PC-3 (cell line): ENCODE data around the gene SLC4A5. TPM values are rescaled to one million over a fixed set of nuclear protein-coding genes. Genes with fewer than 3 reads are reported as not detected.

Experiments
- ATAC-seq: fragments of 200-7000 bp; cut with Tn5 transposase; 2 replicates; pipeline ENCODE4 v1.9.1; 2020; ENCODE audit warnings: mild to moderate bottlenecking, moderate library complexity
- BruUV-seq: library from RNA; stranded (reverse); fragments of 400-500 nt; replicated peaks from 2 replicates; lab custom pipeline; 2021; lab: Mats Ljungman, UMichigan
- CTCF ChIA-PET: fragments of 300-600 bp; sonication (Branson Sonifier 250); formaldehyde crosslinking; loops from one replicate; lab custom pipeline; 2022; ENCODE audit warnings: antibody characterized with exemption; lab: Charles Lee
- POLR2A ChIA-PET: fragments of 300-600 bp; sonication (Branson Sonifier 250); formaldehyde crosslinking; loops from one replicate; lab custom pipeline; 2022; ENCODE audit warnings: antibody characterized with exemption; ENCODE audit not compliant: unreplicated experiment; lab: Charles Lee
- DNase-seq: peaks from one replicate; pipeline ENCODE4 v3.0.0-alpha.2; 2015
- H2AFZ ChIP-seq: fragments of 300-600 bp; sonication (generic); 2 replicates; pipeline ENCODE4 v1.6.0; 2016; ENCODE audit warnings: antibody characterized with exemption, low read length
- H3F3A ChIP-seq: fragments of 300-600 bp; sonication (generic); one replicate; pipeline ENCODE4 v1.6.0; 2017; ENCODE audit warnings: antibody characterized with exemption, low read length, control low read depth, mild to moderate bottlenecking; ENCODE audit not compliant: unreplicated experiment
- H3K27ac ChIP-seq: fragments of 300-600 bp; sonication (generic); 2 replicates; pipeline ENCODE4 v1.5.1; 2016; ENCODE audit warnings: mild to moderate bottlenecking, low read length
- H3K27me3 ChIP-seq: fragments of 300-600 bp; sonication (generic); 2 replicates; pipeline ENCODE4 v1.6.1; 2016; ENCODE audit warnings: low read length, mixed read lengths
- H3K36me3 ChIP-seq: fragments of 300-600 bp; sonication (generic); 2 replicates; pipeline ENCODE4 v1.6.1; 2016; ENCODE audit warnings: low read depth, mixed run types, low read length, mixed read lengths
- H3K4me1 ChIP-seq: fragments of 300-600 bp; sonication (generic); 2 replicates; pipeline ENCODE4 v1.5.1; 2016; ENCODE audit warnings: low read length; ENCODE audit not compliant: insufficient read depth
- H3K4me2 ChIP-seq: fragments of 300-600 bp; sonication (generic); 2 replicates; pipeline ENCODE4 v1.6.0; 2016; ENCODE audit warnings: low read length
- H3K4me3 ChIP-seq: fragments of 300-600 bp; sonication (generic); 2 replicates; pipeline ENCODE4 v1.5.1; 2016; ENCODE audit warnings: mild to moderate bottlenecking, low read length, mixed read lengths
- H3K79me2 ChIP-seq: fragments of 300-600 bp; sonication (generic); 2 replicates; pipeline ENCODE4 v1.6.1; 2017; ENCODE audit warnings: low read length, mixed read lengths
- H3K9ac ChIP-seq: fragments of 300-600 bp; sonication (generic); 2 replicates; pipeline ENCODE4 v1.6.0; 2016; ENCODE audit warnings: mild to moderate bottlenecking, low read length
- H3K9me2 ChIP-seq: fragments of 300-600 bp; sonication (generic); replicated peaks from 2 replicates; pipeline ENCODE4 v1.6.1; 2016; ENCODE audit warnings: mixed run types, low read length, mixed read lengths
- H3K9me3 ChIP-seq: fragments of 300-600 bp; sonication (generic); 2 replicates; pipeline ENCODE4 v1.6.1; 2016; ENCODE audit warnings: low read length, mixed read lengths
- H4K20me1 ChIP-seq: fragments of 300-600 bp; sonication (generic); 2 replicates; pipeline ENCODE4 v1.6.1; 2016; ENCODE audit warnings: low read length, mixed read lengths
- CTCF ChIP-seq: fragments of 300-600 bp; sonication (generic); conservative IDR thresholded peaks from 2 replicates; pipeline ENCODE4 v1.5.1; 2017; ENCODE audit warnings: antibody characterized with exemption, low read depth, mild to moderate bottlenecking, low read length
- EZH2 ChIP-seq: fragments of 300-600 bp; sonication (generic); IDR thresholded peaks from one replicate; pipeline ENCODE4 v1.6.1; 2017; ENCODE audit warnings: antibody characterized with exemption, mild to moderate bottlenecking, low read length; ENCODE audit not compliant: unreplicated experiment
- EZH2phosphoT487 ChIP-seq: fragments of 300-600 bp; sonication (generic); IDR thresholded peaks from 2 replicates; pipeline ENCODE4 v1.6.1; 2018; ENCODE audit warnings: mild to moderate bottlenecking, antibody characterized with exemption, low read length, borderline replicate concordance
- intact Hi-C: fragments of 100-400 bp; cut with micrococcal nuclease; formaldehyde crosslinking; loops from 2 replicates; pipeline ENCODE4 v1.9.0; 2023
- total RNA-seq: library from RNA; depleted of rRNA; stranded (reverse); fragments of >200 nt; gene quantifications from 2 replicates; pipeline ENCODE4 v1.2.3, GENCODE V29; 2014

The SLC4A5 gene
- total RNA-seq, 1 experiment from 2014 or later = 2.4 TPM

DNA sequence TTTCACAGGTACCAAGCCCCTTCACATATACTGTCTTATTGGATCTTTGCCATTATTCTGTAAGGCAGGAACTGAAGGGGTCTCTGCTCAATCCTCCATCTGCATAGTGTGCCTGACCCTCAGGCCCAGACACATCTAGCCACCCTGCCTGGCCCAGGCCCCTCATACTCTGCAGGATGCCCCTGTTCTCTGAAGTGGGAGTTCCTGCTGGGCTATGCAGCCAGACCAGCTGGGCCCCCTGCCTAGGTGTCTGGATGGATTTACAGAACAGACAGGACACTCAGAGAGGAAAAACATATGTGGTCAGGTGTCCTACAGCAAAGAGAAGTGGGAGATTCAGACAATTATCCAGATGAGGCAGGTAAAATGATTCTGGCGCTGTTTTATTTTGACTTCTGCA lies 42.0 kb downstream of the SLC4A5 start:
- Histone ChIP-seq H2AFZ (no peak overlapping the region), H3K27me3 (no peaks in the 10 kb centered on the region), H3K4me2 (no peak overlapping the region), H3K4me3 (no peak overlapping the region), H3K9me3 (no peaks in the 10 kb centered on the region), H3F3A (no peaks in the 10 kb centered on the region), H3K4me1 (no peaks in the 10 kb centered on the region), H3K36me3 (no peaks in the 10 kb centered on the region), H3K9ac (no peak overlapping the region), H3K27ac (no peak overlapping the region), H4K20me1 (no peaks in the 10 kb centered on the region), H3K9me2 (no peaks in the 10 kb centered on the region), H3K79me2 (no peaks in the 10 kb centered on the region)
- intact Hi-C loops = no loop called here
- CTCF ChIA-PET = no interaction called here
- DNase-seq (no peak), ATAC-seq (no peak)
- BruUV-seq = no TSS peak
- TF ChIP-seq EZH2phosphoT487 = no peak
- no peak for TF ChIP-seq CTCF
- TF ChIP-seq EZH2 = no peak
- POLR2A ChIA-PET = no interaction called here

GRCh38 chr2:74300506-74300905 lies 42.7 kb downstream of the SLC4A5 start:
- no peak for TF ChIP-seq EZH2
- no peak for TF ChIP-seq EZH2phosphoT487
- TF ChIP-seq CTCF = no peak
- BruUV-seq = no TSS peak
- CTCF ChIA-PET = no interaction called here
- no peaks in the 10 kb centered on the region for H3K79me2 ChIP-seq
- H3K27me3 ChIP-seq = no peaks in the 10 kb centered on the region
- H3K9me3 ChIP-seq = no peaks in the 10 kb centered on the region
- H3K36me3 ChIP-seq = no peaks in the 10 kb centered on the region
- no peaks in the 10 kb centered on the region for H3K4me1 ChIP-seq
- POLR2A ChIA-PET = no interaction called here
- no peaks in the 10 kb centered on the region for H4K20me1 ChIP-seq
- H3K4me3 ChIP-seq = no peak overlapping the region
- no peak overlapping the region for H3K4me2 ChIP-seq
- no peaks in the 10 kb centered on the region for H3K9me2 ChIP-seq
- intact Hi-C loops = no loop called here
- H3F3A ChIP-seq = no peaks in the 10 kb centered on the region
- H3K9ac ChIP-seq = no peak overlapping the region
- DNase-seq (no peak), ATAC-seq (no peak)
- no peak overlapping the region for H3K27ac ChIP-seq
- H2AFZ ChIP-seq = no peak overlapping the region

DNA sequence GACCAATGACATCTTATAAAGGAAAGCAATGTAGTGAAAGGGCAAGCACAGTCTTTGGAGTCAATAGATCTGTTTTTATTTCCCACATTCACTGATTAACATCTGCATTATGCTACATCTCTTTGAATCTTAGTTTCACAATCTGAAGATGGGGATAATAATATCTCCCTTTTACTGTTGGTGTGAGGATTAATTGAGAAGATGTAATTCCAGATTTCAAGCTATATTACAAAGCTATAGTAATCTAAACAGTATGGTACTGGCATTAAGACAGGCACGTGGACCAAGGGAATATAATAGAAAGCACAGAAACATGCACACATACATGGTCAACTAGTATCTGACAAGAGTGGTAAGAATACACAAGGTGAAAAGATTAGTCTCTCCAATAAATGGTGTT lies 45.3 kb downstream of the SLC4A5 start:
- H3K27me3 ChIP-seq = no peaks in the 10 kb centered on the region
- H3K4me3 ChIP-seq = no peak overlapping the region
- H2AFZ ChIP-seq = no peak overlapping the region
- H3K4me1 ChIP-seq = no peaks in the 10 kb centered on the region
- intact Hi-C loops = no loop called here
- ChIA-PET POLR2A (no interaction called here), CTCF (no interaction called here)
- H3F3A ChIP-seq = no peaks in the 10 kb centered on the region
- no peaks in the 10 kb centered on the region for H3K36me3 ChIP-seq
- H3K9ac ChIP-seq = no peak overlapping the region
- H3K9me3 ChIP-seq = no peaks in the 10 kb centered on the region
- H3K4me2 ChIP-seq = no peak overlapping the region
- H3K27ac ChIP-seq = no peak overlapping the region
- no peaks in the 10 kb centered on the region for H4K20me1 ChIP-seq
- no peaks in the 10 kb centered on the region for H3K9me2 ChIP-seq
- H3K79me2 ChIP-seq = no peaks in the 10 kb centered on the region
- no TSS peak for BruUV-seq
- no peak for ATAC-seq
- TF ChIP-seq EZH2 (no peak), EZH2phosphoT487 (no peak), CTCF (no peak)
- no peak for DNase-seq
